ENCODE results near the gene TMEM164. TPM values are rescaled to one million over a fixed set of nuclear protein-coding genes. Genes with fewer than 3 reads are reported as not detected.

The TMEM164 gene
- total RNA-seq, 6 experiments from 2014 or later: 1.3 to 7.9 (median 2.8) TPM

GRCh38 chrX:110038900-110039299 lies 36.0 kb downstream of the TMEM164 start:
- Histone ChIP-seq H3K9me3 (no peaks in the 10 kb centered on the region), H3K4me1 (no peaks in the 10 kb centered on the region)
- intact Hi-C loops (cut with DNase I): no loop called here

GRCh38 chrX:110041980-110042379 lies 39.1 kb downstream of the TMEM164 start:
- Histone ChIP-seq H3K27ac (no peak overlapping the region), H3K27me3 (peaks cover 0 to 7% of the 10 kb centered on the region in 2 donors), H3K4me3 (no peak overlapping the region), H3K36me3 (no peaks in the 10 kb centered on the region), H3K9me3 (no peaks in the 10 kb centered on the region), H3K4me1 (no peaks in the 10 kb centered on the region)
- intact Hi-C loops (cut with DNase I): no loop called here
- peak in 3 of 4 donors; percentile 28 to 65 (median 57) for ATAC-seq
- TF ChIP-seq, protein P1, sequence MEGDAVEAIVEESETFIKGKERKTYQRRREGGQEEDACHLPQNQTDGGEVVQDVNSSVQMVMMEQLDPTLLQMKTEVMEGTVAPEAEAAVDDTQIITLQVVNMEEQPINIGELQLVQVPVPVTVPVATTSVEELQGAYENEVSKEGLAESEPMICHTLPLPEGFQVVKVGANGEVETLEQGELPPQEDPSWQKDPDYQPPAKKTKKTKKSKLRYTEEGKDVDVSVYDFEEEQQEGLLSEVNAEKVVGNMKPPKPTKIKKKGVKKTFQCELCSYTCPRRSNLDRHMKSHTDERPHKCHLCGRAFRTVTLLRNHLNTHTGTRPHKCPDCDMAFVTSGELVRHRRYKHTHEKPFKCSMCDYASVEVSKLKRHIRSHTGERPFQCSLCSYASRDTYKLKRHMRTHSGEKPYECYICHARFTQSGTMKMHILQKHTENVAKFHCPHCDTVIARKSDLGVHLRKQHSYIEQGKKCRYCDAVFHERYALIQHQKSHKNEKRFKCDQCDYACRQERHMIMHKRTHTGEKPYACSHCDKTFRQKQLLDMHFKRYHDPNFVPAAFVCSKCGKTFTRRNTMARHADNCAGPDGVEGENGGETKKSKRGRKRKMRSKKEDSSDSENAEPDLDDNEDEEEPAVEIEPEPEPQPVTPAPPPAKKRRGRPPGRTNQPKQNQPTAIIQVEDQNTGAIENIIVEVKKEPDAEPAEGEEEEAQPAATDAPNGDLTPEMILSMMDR (IDR thresholded peaks at IDR 0.05): no peak
- TF ChIP-seq POLR2A (IDR thresholded peaks at IDR 0.05): no peak
- DNase-seq: no peak
- WGBS (ENCODE audit: insufficient coverage, low coverage, low lambda C conversion rate, missing lambda C conversion rate): 47% methylated on average over 2 of the region's 2 CpGs

More at GRCh38 chrX:110038900-110039299, 36.0 kb downstream of the TMEM164 start:
- Histone ChIP-seq H3K27ac (no peak overlapping the region), H3K36me3 (no peaks in the 10 kb centered on the region), H3K4me3 (no peak overlapping the region), H3K27me3 (peaks cover 0 to 7% of the 10 kb centered on the region in 2 donors)
- ATAC-seq: no peak
- no peak for TF ChIP-seq POLR2A (IDR thresholded peaks at IDR 0.05)
- TF ChIP-seq, protein P1 (IDR thresholded peaks at IDR 0.05): no peak
- DNase-seq: no peak

DNA sequence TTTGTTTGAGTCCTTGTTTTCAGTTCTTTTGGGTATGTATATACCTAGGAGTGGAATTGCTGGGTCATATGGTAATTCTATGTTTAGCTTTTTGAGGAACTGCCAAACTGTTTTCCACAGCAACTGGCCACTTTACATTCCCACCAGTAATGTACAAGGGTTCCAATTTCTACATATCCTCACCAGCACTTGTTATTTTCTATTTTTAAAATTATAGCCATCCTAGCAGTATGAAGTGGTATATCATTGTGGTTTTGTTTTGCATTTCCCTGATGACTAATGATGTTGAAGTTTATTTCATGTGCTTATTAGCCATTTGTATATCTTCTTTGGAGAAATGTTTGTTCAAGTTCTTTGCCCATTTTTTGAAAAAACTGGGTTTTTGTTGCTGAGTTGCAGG lies 39.6 kb downstream of the TMEM164 start:
- DNase-seq: no peak
- no peak overlapping the region for H3K27ac ChIP-seq

DNA sequence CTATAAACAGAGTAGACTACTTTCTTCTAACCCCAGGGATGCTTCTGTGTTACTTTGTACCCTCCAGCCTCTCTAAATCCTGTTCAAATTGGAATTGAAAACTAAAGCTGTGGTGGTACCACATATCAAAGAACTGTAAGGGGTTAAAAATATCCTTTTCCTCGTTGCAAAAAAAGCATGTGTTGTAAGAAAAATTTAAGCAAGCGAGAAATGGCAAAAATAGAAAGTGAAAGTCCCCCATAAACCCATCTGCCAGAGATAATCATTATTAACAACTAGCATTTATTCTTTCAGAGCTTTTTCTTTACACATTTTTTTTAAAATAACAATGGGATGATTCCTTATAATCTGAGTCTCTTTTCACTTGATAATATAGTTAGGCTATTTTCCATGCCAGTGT lies 40.6 kb downstream of the TMEM164 start:
- intact Hi-C loops (cut with DNase I): no loop called here
- H3K36me3 ChIP-seq: no peaks in the 10 kb centered on the region
- DNase-seq (no peak), ATAC-seq (no peak)
- no peak overlapping the region for H3K4me3 ChIP-seq
- H3K27ac ChIP-seq: no peak overlapping the region
- WGBS (ENCODE audit: insufficient coverage, low coverage, low lambda C conversion rate, missing lambda C conversion rate): 7% methylated on average over 2 of the region's 2 CpGs
- TF ChIP-seq POLR2A (IDR thresholded peaks at IDR 0.05): no peak
- TF ChIP-seq, protein P1 (IDR thresholded peaks at IDR 0.05): no peak
- no peaks in the 10 kb centered on the region for H3K9me3 ChIP-seq
- no peaks in the 10 kb centered on the region for H3K4me1 ChIP-seq
- H3K27me3 ChIP-seq: peaks cover 0 to 7% of the 10 kb centered on the region in 2 donors

More for the DNA sequence above, 39.6 kb downstream of the TMEM164 start:
- Histone ChIP-seq H3K36me3 (no peaks in the 10 kb centered on the region), H3K4me1 (no peaks in the 10 kb centered on the region), H3K27me3 (peaks cover 0 to 7% of the 10 kb centered on the region in 2 donors), H3K4me3 (no peak overlapping the region), H3K9me3 (no peaks in the 10 kb centered on the region)
- no peak for ATAC-seq
- intact Hi-C loops (cut with DNase I): no loop called here
- TF ChIP-seq, protein P1 (IDR thresholded peaks at IDR 0.05): no peak
- no peak for TF ChIP-seq POLR2A (IDR thresholded peaks at IDR 0.05)

Data from right lobe of liver (tissue), 6 donors.